Mucosa of stomach (tissue), 1 donor: ENCODE data around the gene PCGF2.

ENCODE experiments used
- H3K27me3 ChIP-seq: one replicate; pipeline ENCODE4 v1.7.0; 2013; ENCODE audit warnings: mild to moderate bottlenecking, low read length; ENCODE audit not compliant: control insufficient read depth, insufficient read depth
- H3K36me3 ChIP-seq: one replicate; pipeline ENCODE4 v1.7.0; 2013; ENCODE audit warnings: low read length; ENCODE audit not compliant: control insufficient read depth, insufficient read depth
- H3K4me1 ChIP-seq: one replicate; pipeline ENCODE4 v1.7.0; 2013; ENCODE audit warnings: mild to moderate bottlenecking, low read length; ENCODE audit not compliant: control insufficient read depth, insufficient read depth
- H3K4me3 ChIP-seq: one replicate; pipeline ENCODE4 v1.7.0; 2013; ENCODE audit warnings: low read length
- H3K9ac ChIP-seq: one replicate; pipeline ENCODE4 v1.7.0; 2013; ENCODE audit warnings: mild to moderate bottlenecking, low read length, moderate library complexity
- H3K9me3 ChIP-seq: one replicate; pipeline ENCODE4 v1.7.0; 2013; ENCODE audit warnings: mild to moderate bottlenecking, low read length, moderate library complexity; ENCODE audit not compliant: control insufficient read depth
- donor health status: Pancreatic carcinoma.

Gene PCGF2

DNA sequence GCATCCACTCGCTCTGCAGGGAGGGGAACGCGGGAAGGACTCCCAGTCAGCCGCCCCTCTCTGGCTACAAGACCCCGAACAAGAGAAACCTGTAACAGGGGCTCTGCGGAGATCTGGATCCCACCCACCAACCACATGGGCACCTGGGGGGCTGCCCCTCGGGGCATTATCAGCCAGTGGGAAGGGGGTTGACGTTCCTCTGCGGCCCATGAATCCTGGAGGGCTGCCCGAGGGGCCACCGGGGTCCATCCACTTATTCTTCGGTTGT is 1.8 kb upstream of the PCGF2 start:
- H3K9ac ChIP-seq: peak overlapping the region; percentile 59
- peak overlapping the region; percentile 62 for H3K4me3 ChIP-seq
- no peaks in the 10 kb centered on the region for H3K36me3 ChIP-seq
- H3K4me1 ChIP-seq: peaks cover 35% of the 10 kb centered on the region
- H3K27me3 ChIP-seq: no peaks in the 10 kb centered on the region
- no peaks in the 10 kb centered on the region for H3K9me3 ChIP-seq

GRCh38 chr17:38749223-38750043 is 1.3 kb upstream of the PCGF2 start:
- no peaks in the 10 kb centered on the region for H3K36me3 ChIP-seq
- H3K4me1 ChIP-seq: peaks cover 35% of the 10 kb centered on the region
- peak overlapping the region; percentile 59 for H3K9ac ChIP-seq
- H3K27me3 ChIP-seq: no peaks in the 10 kb centered on the region
- H3K9me3 ChIP-seq: no peaks in the 10 kb centered on the region
- H3K4me3 ChIP-seq: peak overlapping the region; percentile 62

GRCh38 chr17:38748892-38749222 is 721 bp upstream of the PCGF2 start:
- H3K9me3 ChIP-seq: no peaks in the 10 kb centered on the region
- H3K9ac ChIP-seq: peak overlapping the region; percentile 59
- peak overlapping the region; percentile 62 for H3K4me3 ChIP-seq
- H3K36me3 ChIP-seq: no peaks in the 10 kb centered on the region
- no peaks in the 10 kb centered on the region for H3K27me3 ChIP-seq
- peaks cover 35% of the 10 kb centered on the region for H3K4me1 ChIP-seq

DNA sequence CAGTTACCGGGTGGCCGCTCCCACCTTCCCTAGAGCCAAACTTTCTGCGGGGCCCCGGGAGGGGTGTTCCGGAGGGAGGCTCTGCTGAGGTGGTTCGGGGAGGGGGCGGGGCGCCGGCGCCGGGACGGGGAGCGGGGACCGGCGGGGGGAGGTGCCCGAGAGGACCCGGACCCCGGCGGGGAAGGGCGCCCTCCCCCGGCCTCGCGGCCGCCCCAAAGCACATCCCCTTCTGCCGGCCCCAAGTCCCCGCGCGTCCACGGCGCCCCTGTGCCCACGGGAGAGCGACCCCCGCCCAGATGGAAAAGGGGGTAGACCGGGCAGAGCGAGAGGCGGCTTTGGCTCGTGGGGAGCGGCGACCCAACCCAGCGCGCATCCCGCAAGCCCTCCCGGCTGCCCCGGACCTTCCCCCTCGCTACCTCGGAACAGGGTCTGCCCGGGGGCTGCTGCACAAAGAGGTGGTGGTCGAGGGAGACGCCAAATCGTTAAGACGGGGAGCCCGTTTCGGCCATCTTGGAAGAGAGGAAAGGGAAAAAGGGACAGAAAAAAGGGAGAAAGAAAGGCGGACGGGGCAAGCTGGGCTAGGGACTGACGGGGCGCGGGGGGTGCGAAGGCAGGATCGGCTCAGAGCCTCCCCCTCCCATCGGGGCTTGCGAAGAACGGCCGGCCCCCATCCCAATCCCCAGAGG is 530 bp downstream of the PCGF2 start:
- H3K27me3 ChIP-seq: no peaks in the 10 kb centered on the region
- H3K9ac ChIP-seq: peak overlapping the region; percentile 76
- no peaks in the 10 kb centered on the region for H3K9me3 ChIP-seq
- no peaks in the 10 kb centered on the region for H3K36me3 ChIP-seq
- H3K4me1 ChIP-seq: peaks cover 40% of the 10 kb centered on the region
- peak overlapping the region; percentile 37 for H3K4me3 ChIP-seq

GRCh38 chr17:38746849-38747462 is 1.2 kb downstream of the PCGF2 start:
- Histone ChIP-seq H3K27me3 (no peaks in the 10 kb centered on the region), H3K9me3 (no peaks in the 10 kb centered on the region), H3K4me3 (peak overlapping the region; percentile 4), H3K4me1 (peaks cover 46% of the 10 kb centered on the region), H3K9ac (peak overlapping the region; percentile 76), H3K36me3 (no peaks in the 10 kb centered on the region)

- H3K9me3 ChIP-seq: no peaks in the 10 kb centered on the region
- H3K9ac ChIP-seq: peak overlapping the region; percentile 76
- H3K4me1 ChIP-seq: peaks cover 53% of the 10 kb centered on the region
- no peaks in the 10 kb centered on the region for H3K27me3 ChIP-seq
- no peak overlapping the region for H3K4me3 ChIP-seq
- no peaks in the 10 kb centered on the region for H3K36me3 ChIP-seq
Observed at GRCh38 chr17:38746004-38746848, 1.9 kb downstream of the PCGF2 start.

- Histone ChIP-seq H3K9ac (no peak overlapping the region), H3K4me1 (peaks cover 54% of the 10 kb centered on the region), H3K27me3 (no peaks in the 10 kb centered on the region), H3K4me3 (no peak overlapping the region), H3K9me3 (no peaks in the 10 kb centered on the region), H3K36me3 (no peaks in the 10 kb centered on the region)
Observed at GRCh38 chr17:38745545-38745944, 2.6 kb downstream of the PCGF2 start.

DNA sequence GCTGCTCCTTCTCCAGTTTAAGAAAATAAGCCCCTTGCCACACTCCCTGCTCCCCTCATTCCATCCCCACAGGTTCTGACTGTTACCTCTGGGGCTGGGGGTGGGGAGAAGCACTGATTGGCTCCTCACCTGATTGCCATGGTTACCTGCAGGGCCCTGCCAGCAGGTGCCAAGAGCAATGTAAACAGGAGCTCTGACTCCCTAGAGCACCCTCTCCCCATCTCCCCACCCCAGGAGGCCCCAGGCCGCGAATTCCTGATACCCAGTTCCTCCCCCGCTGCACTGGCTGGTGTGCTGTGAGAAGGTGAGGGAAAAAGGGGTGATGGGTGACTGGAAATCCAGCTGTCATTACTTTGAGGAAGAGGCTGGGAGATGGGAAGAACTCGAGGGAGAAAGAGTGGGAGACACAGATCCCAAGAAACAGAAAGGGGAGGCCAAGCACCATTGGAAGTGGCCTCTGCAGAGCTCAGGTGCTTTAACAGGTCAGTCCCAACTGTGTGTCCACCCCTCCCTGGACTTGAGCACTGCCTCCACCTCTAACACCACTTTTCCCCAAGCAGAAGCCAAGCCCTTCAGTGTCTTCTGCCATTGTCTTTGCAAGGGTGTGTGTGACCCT is 4.5 kb downstream of the PCGF2 start:
- Histone ChIP-seq H3K9me3 (no peaks in the 10 kb centered on the region), H3K4me1 (peaks cover 45% of the 10 kb centered on the region), H3K27me3 (no peaks in the 10 kb centered on the region), H3K9ac (no peak overlapping the region), H3K4me3 (no peak overlapping the region), H3K36me3 (peaks cover under 1% of the 10 kb centered on the region)

- no peak overlapping the region for H3K4me3 ChIP-seq
- no peaks in the 10 kb centered on the region for H3K27me3 ChIP-seq
- H3K4me1 ChIP-seq: peaks cover 45% of the 10 kb centered on the region
- H3K9ac ChIP-seq: peak overlapping the region; percentile 57
- H3K9me3 ChIP-seq: no peaks in the 10 kb centered on the region
- peaks cover 9% of the 10 kb centered on the region for H3K36me3 ChIP-seq
Observed at GRCh38 chr17:38742411-38743308, 5.5 kb downstream of the PCGF2 start.

DNA sequence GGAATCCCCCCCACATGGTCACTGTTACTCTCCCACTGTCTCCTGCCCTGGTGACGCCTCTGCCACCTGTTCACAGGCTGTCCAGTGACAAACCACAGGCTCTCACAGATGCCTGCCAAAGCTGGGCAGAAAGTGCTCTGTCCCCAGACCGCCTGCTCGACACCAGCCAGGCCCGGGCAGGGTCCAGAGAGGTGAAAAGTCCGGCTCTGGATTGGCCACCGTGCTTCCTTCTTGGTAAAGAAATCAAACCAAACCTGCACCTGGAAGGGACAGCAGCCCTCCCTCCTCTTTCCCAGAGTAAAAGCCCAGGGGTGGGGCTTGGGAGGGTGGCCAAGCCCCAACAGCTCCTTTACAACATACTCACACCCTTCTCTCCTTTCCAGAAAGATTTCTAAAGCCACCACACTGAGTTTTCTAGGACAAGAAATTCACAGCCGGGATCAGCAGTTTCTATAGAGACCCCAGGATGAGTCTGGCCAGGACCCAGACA is 6.2 kb downstream of the PCGF2 start:
- peaks cover 42% of the 10 kb centered on the region for H3K4me1 ChIP-seq
- H3K9ac ChIP-seq: peak overlapping the region; percentile 57
- no peak overlapping the region for H3K4me3 ChIP-seq
- H3K9me3 ChIP-seq: no peaks in the 10 kb centered on the region
- H3K27me3 ChIP-seq: no peaks in the 10 kb centered on the region
- H3K36me3 ChIP-seq: peaks cover 9% of the 10 kb centered on the region

- H3K4me1 ChIP-seq: peaks cover 36% of the 10 kb centered on the region
- H3K36me3 ChIP-seq: peaks cover 9% of the 10 kb centered on the region
- H3K27me3 ChIP-seq: no peaks in the 10 kb centered on the region
- no peak overlapping the region for H3K4me3 ChIP-seq
- H3K9me3 ChIP-seq: no peaks in the 10 kb centered on the region
- H3K9ac ChIP-seq: no peak overlapping the region
Observed at GRCh38 chr17:38741461-38741860, 6.7 kb downstream of the PCGF2 start.
